Skin of body (tissue), 2 donors: ENCODE data around the gene HOXB7. TPM values are rescaled to one million over a fixed set of nuclear protein-coding genes. Genes with fewer than 3 reads are reported as not detected.

Experiments used
- DNase-seq: peaks from one replicate; lab custom pipeline; 2025; lab: John Stamatoyannopoulos, UW
- total RNA-seq: library from RNA; depleted of rRNA; stranded (reverse); fragments of >200 nt; gene quantifications from one replicate; pipeline ENCODE4 v1.2.3, GENCODE V29; 2014

The HOXB7 gene
- total RNA-seq, 1 donor from 2014 or later = 2.7 TPM

DNA sequence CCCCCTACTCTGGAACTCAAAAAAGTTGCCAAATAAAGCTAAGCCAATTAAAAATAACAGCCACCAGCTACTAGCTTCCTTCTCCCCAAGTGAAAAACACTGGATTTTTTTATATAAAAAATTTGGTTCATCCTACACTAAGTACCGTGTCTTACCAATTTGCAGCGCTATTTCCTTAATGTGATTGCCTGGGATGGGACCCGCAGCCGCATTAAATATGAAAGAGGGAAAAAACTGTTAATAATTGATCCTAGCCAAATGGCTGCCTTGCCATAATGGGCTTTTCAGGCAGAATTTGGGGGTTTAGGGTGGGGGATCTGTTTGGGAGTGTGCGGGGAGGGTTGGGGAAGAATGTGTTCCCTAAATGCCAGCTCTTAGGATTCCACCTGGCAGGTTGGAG lies 13.3 kb upstream of the HOXB7 start:
- DNase-seq = no peak

DNA sequence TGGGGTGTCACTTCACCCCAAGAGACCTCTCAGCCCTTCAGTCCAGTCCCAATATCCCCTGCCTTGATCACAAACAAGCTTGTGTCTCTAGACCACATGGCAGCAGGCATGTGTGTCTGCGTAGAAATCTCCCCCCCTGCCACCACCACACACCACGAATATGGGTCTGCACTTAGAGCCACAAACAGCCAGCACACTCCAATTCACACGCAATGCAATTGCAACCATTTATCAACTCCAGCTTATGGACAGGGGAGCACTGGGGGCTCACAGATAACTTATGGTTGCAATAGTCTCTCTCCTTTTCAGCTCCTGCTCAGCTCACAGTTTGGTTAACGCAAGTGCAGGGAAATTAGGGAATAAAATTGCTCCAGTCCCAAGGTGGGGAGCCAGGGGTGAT lies 12.8 kb upstream of the HOXB7 start:
- no peak for DNase-seq

DNA sequence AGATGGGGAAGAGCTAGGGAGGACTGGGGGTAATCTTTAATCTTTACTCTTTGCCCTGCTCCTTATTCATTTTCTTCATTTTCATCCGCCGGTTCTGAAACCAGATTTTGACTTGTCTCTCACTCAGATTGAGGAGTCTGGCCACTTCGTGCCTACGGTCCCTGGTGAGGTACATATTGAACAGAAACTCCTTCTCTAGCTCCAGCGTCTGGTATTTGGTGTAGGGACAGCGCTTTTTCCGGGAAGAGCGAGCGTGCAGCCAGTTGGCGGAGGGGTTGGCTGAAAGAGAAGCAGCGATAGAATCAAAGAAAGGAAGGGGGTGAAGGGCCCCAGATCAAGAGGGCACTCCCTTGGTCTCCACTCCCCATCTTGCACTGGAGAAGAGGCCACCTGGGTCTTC lies 12.0 kb upstream of the HOXB7 start:
- DNase-seq = no peak

DNA sequence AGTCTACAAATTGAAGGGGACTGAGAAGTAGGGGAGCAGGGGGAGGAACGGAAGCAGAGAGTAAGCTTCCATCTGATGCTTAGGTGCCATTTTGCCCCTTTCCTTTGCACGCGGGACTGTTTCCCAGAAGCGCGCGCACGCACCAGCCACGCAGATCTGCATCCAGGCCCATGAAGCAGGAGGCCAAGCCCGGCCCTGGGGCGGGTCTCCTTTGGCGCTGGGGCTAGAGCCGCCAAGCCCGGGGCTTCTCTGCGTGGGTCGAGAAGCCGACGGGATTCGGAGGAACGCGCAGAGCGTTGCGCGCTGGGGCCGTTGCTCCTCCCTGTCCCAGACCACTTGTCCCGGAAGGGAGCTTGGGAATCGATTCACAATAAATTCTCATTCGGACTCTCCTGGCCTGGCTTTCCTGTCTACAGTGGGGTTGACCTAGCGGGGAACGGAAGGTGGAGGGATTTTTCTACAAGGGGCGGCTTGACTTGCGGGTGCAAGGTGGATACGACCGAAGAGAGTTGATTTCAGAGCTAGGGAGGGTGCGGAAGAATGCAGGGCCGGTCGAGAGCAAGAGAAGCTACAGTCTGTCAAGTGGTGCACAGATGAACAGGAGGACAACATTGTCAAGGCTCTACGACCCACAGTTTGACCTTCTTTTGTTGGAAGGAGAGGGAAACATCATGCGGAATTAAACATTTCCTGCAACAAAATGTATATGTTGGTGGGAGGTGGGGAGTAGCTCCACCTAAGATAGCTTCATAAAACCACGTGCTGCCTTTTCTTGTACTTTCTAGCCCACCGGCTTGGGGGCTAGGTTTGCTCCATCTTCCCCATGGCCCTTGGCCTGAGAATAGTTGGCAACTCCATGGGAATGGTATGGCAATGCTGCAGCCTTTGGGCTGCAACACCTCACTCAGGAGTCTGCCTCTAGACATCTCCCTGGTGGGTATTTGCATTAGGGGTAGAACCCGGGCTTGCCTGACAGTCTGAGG lies 10.9 kb upstream of the HOXB7 start:
- DNase-seq = no peak

DNA sequence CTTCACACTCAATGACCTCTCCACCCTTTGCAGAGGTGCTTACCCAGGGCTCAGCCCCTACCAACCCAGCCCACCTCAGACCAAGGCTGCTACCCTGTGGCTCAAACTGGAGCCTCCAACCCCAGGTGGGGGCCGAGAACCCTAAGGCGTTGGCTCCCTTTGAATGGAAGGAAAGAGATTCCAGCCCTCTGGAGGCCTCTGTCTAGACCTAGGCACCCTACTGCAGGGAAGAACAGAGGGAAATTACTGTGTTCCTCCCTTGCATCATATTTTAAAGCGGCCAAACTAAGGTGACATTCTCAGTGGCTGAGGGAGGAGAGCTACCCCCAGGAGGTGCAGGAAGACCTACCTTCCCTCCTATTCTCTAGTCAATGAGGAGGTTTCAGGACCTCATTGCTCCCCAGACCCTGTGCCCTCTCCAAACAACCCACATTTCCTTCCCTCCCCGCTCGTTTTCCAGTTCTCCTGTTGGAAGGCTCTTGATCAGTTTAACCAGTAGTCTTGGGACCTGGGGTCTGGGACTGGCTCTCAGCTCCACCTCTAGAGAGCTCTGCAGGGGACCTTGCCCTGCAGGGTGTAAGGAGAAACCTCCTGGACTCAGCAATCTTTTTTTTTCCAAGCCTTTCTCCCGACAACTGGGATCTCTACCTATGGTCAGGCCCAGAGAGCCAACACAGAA lies 9.8 kb upstream of the HOXB7 start:
- DNase-seq = no peak

DNA sequence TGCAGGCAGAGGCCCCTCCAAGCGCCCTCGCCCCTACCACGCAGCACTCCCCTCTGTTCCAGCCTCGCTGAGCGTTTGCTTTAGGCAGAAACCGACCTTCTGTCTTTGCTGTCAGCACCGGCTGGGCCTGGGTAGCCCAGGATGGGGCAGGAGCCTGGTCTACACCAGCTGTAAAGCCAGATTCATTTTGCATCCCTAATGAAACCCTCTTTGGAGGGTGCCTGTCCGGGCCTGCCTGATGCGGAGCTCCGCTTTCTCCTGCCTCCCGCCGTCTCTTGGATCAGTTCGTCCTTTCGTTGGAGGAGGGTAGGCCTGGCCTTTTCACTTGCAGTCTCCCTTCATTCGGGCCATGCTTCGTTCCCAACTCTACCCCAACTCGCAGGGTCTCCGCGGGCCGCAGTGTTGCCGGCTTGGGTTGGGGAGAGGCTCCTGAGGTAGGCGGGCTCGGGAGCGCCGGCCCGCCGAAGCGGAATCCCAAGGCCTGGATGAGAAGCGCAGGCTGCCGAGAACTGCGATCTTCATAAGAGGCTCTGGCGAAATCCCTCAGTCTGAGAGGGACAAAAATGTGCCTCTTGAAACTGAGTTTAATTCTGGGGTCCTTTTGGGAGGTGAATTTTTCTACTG lies 9.1 kb upstream of the HOXB7 start:
- no peak for DNase-seq

DNA sequence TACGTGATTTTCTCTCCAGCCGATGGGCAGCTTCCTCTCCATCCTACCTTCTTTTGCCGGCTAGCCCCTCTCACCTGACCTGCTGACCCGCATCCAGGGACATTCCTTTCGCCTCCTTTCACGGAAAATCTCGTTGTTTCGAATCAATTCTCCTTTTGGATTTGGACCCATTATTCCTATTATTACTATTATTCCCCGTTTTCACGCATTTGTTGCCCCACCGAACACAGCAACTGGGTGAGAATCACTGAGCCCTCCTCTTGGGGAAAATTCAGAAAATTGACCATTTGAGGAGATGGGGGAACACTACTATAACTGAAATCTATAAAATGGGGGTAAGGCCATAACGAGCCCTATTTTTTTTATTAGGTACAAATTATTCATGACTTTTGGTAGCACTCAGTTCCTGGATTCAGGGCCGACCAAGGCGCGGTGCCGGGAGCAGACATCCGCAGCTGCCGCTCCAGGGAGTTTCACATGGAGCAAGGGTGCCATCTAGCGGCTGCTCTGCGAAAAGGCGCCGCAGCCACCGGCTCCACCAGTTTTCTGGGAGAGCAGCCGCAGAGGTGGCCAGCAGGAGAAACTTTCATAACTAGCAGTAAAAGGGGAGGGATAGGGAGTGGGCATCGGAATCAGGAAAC lies 7.6 kb upstream of the HOXB7 start:
- DNase-seq = peak; percentile 82

DNA sequence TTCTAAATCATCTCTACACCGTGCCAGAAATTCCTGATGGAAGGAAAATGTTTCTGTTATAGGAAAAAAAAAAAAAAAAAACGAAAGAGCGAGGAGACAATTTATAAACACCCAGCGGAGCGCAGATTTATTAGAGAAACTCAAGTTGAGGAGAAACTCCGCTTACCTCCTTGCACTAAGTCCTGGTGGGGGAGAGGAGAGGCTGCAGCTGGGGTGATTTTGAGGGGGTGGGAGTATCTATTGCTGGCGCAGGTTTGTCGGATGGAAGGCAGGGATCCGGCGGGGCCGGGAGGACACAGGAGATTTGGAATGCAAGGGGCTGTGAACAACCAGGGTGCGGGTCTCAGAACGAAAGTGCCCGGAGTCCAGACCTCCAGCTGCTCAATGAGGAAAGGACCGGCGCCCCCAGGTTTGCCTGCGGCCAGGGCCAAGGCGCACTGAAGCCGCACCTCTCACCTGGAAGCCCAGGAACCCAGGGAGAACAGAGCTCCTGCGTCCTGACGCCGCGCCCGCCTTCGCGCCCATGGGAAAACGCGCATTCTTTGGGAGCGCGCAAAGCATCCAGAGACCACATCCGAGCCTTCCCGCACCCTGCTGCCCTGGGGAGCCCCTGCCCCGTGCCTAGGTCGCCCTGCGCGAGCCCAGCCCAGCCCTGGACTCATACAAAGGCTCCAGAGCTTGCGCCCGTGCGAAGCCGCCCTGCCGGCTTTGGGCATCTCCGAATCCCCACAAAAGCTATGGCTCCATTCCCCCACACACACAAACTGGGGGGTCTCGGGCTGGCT lies 6.8 kb upstream of the HOXB7 start:
- no peak for DNase-seq

DNA sequence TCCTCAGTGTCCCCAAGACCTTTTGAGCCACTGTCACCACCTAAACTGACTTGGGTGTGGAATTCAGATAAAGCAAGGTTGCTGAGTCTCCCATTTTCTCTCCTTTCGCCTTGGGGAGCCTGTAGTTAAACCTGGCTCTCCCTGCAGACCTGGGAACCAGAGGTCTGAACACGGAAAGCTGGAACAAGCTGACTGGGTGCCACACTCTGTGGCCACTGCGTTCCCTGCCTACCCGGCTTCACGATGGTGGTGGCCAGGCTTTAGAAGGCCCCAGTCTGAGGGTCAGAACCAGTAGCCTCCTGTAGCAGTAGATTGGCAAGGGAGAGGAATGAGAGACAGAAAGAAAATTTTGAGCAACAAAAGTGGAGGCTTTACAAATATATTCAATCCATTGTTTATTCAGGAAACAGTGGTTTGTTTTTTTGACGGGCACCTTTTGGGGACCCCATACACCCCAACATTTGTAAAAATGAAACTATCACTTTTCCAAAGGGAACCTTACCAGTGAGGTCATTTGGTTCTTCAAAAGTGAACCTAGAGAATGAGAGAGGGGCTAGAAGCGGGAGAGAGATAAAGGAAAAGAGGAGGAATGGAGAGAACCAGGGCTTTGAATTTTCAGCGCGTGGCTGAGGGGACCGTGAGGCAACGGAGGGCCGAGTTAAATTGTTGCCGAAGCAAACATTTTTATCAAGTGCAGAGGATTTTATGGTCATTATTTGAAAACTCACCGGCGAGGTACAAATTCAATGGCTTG lies 6.1 kb upstream of the HOXB7 start:
- no peak for DNase-seq

DNA sequence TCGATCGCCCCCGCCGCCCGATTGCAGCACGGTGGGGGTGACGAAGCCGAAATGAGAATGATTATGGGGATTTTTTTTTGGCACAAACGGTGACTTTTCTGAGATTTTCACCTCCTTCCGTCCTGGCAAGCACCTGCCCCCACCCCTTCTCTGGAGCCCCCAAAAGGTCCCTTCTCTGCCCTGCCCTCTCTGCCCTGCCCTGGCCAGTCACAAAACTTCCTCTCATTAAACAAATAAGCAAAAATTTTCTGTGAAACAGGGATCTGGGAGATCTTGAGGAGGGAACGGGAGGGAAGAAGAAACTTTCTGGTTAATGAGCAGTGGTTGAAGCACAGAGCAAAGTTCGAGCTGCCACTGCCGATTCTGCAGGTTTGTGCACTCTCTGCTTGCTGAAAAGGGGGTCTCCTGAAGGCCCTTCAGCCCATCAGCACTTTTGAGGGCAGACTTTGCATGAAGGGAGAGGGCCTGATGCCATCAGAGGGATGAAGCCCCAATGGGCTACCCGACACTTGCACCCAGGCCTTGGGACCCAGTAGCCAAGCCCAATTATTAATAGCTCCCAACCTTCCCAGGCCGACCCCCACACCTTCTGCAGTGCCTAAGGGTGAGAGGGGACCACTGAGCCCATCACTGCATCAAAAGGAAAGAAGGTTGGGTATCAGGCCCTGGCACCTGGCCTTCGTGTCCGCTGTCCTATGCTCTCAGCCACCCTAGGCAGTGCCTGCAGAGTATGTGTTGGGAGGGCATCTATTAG lies 5.3 kb upstream of the HOXB7 start:
- no peak for DNase-seq

DNA sequence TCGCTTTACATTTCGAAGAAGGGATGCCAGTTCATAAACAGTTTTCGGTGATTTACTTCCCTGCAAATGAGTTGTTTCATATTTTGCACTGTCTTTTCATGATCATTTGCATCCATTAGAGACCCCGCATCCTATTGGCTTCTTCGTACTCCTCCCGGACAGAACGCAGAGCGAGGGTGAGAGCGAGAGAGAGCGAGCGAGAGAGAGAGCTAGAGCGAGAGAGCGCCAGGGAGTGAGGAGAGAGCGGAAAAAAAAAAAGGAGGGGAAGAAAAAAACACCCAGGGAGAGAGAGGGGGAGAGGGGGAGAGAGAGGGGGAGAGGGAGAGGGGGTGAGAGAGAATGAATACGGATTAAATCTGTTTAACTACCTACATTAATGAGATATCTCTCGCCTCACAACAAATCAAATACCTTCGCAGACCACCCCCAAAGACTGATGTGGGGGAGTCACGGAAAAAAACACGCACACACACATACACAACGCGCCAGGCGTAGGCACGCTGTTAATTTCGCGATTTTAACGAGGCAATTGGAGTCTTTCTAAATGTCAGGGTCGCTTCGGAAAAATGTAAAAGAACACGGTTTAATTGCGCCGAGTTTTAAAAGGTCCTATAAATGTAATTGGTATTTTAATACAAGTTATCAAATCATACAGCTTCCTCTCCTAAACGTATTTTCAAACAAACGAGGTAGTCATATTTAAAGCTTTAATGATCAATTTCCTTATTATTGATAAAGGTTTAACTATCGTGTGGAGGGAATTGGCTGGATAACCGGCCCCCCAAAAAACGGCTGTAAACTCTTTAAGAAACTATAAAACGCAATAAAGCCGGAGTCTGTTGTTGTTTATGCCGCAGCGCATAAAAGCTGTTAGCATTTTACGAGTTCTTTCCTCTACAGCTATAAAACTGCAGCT lies 4.5 kb upstream of the HOXB7 start, which contains the start of gene HOXB8:
Gene HOXB8 (minus strand): TSS at position 246 of the 916 bp plus-strand sequence. CDS start 588 bp downstream, outside the sequence.
- peak; percentile 26 for DNase-seq

DNA sequence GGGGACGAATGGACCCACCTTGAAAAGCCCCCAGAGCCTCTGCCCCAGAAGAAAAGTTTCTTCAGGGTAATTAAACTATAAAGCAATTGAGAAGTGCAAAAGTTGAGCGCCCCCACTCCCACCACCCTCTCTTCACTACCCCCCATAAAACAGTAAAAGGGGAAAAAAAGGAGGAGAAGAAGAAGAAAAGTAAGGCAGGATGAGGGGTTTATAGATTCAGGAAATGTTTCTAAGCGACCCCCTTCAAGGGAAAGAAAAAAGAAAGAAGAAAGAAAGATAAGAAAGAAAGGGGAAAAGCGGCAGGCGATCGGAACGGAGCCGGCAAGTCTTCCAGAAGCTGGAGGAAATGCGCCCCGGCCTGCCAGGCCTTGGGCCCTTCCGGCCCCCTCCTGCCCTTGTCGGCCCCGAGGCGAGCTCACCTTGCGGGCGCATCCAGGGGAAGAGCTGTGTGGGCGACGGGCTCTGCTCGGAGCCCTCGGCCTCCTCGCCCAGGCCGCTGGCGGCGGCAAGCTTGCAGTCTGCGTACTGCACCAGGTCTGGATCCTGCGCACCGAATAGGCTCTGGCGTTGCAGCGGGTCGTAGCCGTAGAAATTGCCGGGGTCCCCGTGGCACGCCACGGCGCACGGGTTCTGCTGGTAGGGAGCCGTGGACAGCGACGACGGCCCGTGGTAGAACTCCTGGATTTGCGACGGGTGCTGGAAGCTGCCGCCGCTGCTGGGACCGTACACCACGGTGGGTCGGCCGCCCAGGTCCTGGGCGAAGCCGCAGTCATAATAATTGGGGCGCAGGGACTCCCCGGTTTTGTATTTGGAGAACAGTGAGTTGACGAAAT lies 3.3 kb upstream of the HOXB7 start:
- no peak for DNase-seq

DNA sequence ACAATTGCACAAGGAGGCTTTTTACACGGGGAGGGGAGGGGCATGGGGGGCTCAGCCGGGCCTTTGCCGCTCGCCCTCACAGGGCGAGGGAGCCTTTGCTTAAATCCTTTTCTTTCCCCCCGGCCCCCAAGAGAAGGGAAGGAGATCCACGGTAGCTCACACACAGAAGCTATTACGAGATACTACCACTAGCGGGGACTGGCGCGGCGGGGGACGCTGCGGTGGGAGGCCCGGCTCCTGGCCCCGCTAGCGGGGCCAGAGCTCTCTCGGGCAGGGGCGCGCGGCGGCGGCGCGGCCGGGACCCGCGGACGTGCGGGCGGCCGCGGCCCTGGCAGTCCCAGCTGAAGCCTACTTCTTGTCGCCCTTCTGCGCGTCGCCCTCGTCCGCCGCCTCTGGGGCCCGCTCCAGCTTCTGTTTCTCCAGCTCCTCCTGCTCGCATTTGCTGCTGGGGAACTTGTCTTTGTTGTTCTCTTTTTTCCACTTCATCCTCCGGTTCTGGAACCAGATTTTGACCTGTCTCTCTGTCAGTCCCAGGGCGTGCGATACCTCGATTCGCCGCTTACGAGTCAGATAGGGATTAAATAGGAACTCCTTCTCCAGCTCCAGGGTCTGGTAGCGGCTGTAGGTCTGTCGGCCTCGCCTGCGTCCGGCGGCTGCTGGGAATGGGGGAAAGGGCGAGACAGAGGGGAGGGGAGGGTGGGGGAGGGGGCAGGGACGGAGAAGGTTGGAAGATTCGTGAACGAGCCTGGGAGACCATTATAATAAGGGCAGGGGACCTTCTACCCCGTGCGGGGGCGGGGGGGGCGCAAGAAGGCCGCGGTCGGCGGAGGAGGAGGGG lies 2.3 kb upstream of the HOXB7 start:
- DNase-seq = peak; percentile 33

DNA sequence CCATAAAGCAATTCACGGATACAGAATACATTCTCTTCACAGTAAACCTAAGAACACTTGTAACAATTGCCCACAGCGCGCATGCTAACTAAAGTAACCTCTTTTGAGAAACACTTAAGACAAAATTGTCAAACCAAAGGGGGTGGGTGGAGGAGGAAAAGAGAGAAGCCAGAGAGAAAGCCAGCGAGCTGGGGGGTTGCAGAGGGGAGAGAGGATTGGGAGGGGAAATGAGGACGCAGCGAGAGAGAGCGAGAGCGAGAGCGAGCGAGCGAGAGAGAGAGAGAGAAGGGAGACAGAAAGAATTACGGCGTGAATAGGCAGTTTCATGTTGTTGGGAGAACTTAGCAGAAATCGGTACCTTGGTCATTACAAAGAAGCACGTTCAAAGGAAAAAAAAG lies 1.6 kb upstream of the HOXB7 start:
- DNase-seq = no peak

DNA sequence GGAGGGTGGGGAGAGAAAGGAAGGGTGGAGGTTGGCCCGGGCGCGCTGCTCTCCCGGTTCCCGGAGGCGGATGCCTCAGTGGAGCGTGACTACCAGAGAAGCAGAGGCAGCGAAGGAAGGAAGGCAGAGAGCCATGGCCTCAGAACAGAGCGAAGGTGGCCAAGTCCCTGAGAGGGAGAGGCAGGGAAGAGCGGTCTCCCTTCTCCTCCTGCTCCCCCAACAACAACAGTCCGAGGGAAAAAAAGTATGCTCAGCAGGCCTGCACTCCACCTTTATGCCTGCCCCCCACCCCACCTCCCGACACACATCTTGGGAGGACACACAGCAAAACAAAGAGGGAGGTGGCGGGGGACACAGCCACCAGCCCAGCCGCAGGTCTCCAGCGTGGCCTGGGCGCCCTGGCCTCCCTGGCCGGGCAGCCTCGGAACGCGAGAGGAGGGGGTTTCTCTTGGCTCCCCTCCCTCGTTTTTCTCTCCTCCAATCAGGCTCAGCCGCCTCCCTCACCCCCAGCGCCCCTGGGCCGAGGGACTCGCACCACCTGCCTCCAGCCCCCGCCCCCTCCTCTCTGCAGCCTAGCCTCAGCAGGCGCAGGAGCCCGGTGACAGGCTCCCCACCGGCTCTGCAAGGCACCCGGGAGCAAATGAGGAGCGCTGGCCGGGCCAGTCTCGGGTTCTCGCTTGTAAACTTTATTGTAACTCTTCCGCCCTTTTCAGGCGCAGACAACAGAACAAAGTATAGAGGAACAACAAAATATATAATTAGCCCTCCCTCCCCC lies 1.1 kb upstream of the HOXB7 start:
- DNase-seq = no peak

DNA sequence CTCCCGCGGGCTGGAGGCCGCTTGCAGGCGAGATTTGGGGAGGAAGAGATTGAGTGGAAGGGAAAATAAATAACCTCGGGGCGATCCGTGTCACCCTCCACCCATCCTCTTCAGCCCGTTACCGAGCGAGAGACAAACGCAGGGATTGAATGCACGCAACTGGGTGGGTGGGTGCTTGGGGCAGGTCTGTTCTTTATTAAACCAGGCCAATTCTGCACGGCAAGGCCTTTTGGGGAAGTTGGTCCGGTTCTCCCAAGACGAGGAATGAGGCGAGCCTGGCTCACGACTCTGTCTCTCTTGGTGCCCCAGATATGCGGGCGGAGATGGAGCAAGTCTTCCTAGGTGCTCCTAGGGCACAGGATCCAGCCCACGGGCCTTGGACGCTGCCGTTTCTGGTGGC lies 396 bp upstream of the HOXB7 start:
- no peak for DNase-seq
